GM12865 (cell line): Measurements from ENCODE around the gene NRK.
"Not testable (repeated sequence)": the region's sequence is repeated elsewhere in the genome, so short reads cannot be mapped to it uniquely, and the experiment has no call there.

Experiments
- DNase-seq: peaks from one replicate; pipeline ENCODE4 v3.0.0; 2010; ENCODE audit warnings: low read depth
- H3K4me3 ChIP-seq: 2 replicates; pipeline ENCODE4 v1.5.1; 2011; ENCODE audit warnings: mild to moderate bottlenecking, low read depth, low read length, control low read depth
- TF ChIP-seq, protein P1 (sequence below): IDR thresholded peaks from 2 replicates; pipeline ENCODE4 v1.5.1; 2011; ENCODE audit warnings: low read length, control low read depth, low read depth, inconsistent platforms; ENCODE audit not compliant: insufficient read depth; ENCODE audit errors: missing control alignments

NRK gene

DNA sequence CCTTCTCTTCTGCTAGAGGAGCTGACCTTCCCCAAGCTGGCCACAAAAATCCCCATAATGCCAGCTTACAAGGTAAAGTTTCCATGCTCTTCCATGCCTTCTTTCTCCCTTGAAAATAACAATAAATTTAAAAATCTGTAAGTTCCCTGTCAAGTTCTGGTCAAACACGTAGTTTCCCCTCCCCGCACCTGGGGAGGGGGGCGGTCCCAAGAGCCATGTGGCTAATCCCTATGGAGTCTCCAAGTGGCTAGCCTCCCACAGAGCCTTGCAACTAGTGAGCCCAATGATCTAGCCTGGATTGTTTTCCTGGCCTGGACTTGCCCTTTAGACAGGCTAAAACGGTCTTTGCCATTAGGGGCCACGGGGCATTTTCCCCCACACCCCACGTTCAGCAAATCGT lies 2.1 kb upstream of the NRK start:
- TF ChIP-seq, protein P1, sequence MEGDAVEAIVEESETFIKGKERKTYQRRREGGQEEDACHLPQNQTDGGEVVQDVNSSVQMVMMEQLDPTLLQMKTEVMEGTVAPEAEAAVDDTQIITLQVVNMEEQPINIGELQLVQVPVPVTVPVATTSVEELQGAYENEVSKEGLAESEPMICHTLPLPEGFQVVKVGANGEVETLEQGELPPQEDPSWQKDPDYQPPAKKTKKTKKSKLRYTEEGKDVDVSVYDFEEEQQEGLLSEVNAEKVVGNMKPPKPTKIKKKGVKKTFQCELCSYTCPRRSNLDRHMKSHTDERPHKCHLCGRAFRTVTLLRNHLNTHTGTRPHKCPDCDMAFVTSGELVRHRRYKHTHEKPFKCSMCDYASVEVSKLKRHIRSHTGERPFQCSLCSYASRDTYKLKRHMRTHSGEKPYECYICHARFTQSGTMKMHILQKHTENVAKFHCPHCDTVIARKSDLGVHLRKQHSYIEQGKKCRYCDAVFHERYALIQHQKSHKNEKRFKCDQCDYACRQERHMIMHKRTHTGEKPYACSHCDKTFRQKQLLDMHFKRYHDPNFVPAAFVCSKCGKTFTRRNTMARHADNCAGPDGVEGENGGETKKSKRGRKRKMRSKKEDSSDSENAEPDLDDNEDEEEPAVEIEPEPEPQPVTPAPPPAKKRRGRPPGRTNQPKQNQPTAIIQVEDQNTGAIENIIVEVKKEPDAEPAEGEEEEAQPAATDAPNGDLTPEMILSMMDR, result no peak
- DNase-seq, result no peak
- H3K4me3 ChIP-seq, result no peak overlapping the region

DNA sequence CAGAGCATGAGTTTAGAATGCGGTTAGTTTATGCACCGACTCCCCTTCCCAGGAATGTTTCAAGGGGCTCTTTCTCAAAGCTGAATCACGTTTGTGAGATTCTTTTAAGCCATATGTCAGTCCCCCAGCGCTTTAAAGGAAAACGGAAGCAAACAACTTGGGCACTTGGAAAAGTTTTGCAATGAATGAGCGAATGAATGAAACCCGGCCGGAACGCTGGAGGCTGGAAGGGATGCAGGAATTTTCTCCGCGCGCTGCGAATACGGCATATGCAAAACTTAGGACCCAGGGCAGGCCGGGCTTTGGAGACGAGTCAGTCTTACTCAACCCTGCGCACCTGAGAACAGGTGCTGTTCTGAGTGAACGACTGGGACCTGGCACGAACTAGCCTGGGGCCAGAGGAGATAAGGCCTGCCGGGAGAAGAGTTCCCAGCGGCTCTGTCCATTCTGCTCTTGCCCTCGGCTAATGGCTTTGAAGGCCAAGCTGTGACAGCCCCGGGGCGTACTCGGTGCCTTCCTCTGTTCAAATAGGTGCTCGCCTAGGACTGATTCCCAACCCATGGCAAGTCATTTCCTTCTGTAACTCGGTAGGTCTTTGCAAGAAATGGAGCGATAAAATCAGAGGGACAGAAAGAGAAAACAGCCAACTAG lies 743 bp upstream of the NRK start:
- TF ChIP-seq, protein P1, result no peak
- no peak for DNase-seq
- no peak overlapping the region for H3K4me3 ChIP-seq

DNA sequence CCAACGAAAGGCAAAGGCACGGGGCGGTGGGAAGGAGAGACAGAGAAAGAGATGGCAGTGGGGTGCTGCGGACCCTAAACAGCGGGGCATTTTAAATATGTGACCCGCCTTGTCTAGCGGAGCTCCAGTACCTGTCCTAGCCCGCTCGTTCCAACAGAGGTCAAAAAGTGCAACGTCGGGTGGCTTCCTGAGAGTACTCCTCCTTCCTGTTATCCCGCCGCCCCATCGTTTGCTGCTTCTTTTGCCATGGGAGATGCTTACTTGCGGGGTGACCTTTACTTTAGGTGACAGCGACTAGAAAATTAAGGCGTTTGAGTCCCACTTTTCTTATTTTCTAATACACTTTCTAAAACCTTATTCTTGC lies 735 bp downstream of the NRK start:
- no peak for DNase-seq
- no peak overlapping the region for H3K4me3 ChIP-seq
- TF ChIP-seq, protein P1, result no peak

DNA sequence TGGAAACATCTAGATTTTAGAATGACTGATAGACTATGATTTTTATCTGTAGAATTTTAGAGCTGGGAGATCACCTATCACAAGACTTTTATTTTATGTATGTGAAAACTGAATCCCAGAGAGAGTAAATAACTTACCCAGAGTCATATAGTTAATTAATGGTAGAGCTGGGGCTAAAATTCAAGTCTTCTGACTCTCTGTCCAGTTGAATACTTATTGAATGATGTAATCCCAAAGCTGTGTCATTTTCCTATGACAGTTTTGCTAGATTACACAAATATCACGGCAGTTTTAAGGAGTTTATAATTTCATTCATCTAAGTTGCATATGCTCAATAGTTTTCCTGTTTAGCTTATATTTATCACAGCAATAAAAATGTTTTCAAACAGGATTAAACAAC lies 6.7 kb downstream of the NRK start:
- DNase-seq, result no peak
- TF ChIP-seq, protein P1, result no peak
- no peak overlapping the region for H3K4me3 ChIP-seq

DNA sequence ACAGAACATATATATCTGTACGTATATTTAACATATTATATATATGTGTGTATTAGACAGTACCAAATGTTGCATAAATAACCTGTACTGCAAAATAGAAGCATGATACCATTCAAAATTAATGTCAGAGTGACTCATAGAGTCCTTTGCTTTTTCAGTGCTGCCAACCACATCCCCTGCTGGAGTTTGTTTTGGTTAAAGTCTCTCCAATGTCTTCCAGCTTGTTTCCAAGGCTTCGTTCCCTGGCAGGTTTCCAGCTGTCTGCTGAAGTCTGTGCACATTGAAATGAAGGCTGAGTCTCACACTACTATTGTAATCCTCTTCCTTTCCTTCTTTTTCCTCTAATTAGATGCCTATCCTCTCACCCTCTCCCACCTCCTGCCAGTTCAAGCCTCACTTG lies 14.9 kb downstream of the NRK start:
- TF ChIP-seq, protein P1, result no peak
- no peak overlapping the region for H3K4me3 ChIP-seq
- no peak for DNase-seq

DNA sequence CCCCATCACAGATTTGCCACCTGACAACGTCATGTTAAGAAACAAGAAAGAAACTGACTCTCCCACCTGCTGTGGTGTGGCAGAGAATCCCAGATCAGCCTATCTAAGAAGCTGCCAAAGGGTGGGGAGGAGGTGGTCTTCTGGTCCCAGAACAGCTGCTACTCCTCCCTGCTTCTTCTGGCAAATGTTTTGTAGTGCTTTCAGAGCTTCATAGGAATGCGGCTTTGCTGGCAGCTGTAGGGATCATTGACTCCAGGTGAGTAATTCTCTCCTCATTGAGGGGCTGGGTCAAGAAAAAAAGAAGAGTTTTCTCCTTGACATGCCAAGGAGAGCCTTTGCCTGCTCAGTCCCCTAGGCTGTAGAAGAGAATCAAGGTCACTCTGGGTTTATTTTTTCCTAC lies 23.3 kb downstream of the NRK start:
- no peak overlapping the region for H3K4me3 ChIP-seq
- TF ChIP-seq, protein P1, result no peak
- no peak for DNase-seq

DNA sequence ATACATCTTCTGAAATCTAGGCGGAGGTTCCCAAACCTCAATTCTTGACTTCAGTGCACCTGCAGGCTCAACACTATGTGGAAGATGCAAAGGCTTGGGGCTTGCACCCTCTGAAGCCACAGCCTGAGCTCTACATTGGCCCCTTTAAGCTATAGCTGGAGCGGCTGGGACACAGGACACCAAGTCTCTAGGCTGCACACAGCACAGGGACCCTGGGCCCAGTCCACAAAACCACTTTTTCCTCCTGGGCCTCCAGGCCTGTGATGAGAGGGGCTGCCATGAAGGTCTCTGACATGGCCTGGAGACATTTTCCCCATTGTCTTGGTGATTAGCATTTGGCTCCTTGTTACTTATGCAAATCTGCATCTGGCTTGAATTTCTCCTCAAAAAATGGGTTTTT lies 27.8 kb downstream of the NRK start:
- H3K4me3 ChIP-seq, DNase-seq: not testable (repeated sequence)

DNA sequence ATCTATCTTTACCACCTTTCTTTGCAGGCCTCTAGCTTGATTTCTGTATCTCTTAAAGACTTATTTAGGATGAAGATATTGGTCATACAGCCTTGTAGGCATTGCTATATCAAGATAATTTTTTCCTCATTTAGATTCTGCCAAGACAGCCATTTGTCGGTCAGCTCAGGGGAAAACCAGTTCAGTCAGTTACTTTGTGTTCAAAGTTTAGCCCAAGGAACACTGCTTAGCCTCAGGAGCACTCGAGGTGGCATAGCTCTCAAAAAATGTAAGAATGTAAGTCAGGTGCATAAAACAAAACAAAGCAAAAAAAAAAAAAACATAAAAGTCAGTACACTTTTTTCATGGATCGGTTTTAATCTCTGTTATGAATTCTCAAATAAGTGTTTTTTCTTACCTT lies 43.4 kb downstream of the NRK start:
- no peak overlapping the region for H3K4me3 ChIP-seq
- TF ChIP-seq, protein P1, result no peak
- no peak for DNase-seq
